Measurements from ENCODE around the gene MRPL20. TPM values are rescaled to one million over a fixed set of nuclear protein-coding genes. Genes with fewer than 3 reads are reported as not detected.

The MRPL20 gene
- total and polyA plus RNA-seq, 9 of the 15 experiments (the other 6 are each of a cell fraction or from before 2014, with no cell fraction given): 180 to 671 (median 229) TPM

- Histone ChIP-seq H3K4me1 (replicated peaks in 1 of 2; ENCODE audit: control insufficient read depth in 2 of 2, insufficient read depth in 2 of 2, low read length in 2 of 2) (peaks cover 19 to 67% of the 10 kb centered on the region in 2 experiments), H3K27me3 (ENCODE audit: control insufficient read depth in 2 of 2, insufficient read depth in 2 of 2, low read length in 2 of 2) (no peaks in the 10 kb centered on the region; a peak in 1 of 5 replicates), H3K9me3 (replicated peaks; ENCODE audit: control insufficient read depth, insufficient read depth, low read depth, low read length) (0 out of 2 replicates have a peak, but pooled peaks cover 2% of the 10 kb centered on the region), H3K27ac (ENCODE audit: extremely low read depth, low read depth, low read length) (no peak overlapping the region), H4K20me1 (replicated peaks; ENCODE audit: control insufficient read depth, insufficient read depth, low read length) (no peaks in the 10 kb centered on the region), H3K4me2 (ENCODE audit: insufficient read depth, low read length) (no peak overlapping the region), H3K36me3 (ENCODE audit: control insufficient read depth, insufficient read depth, low read length) (no peaks in the 10 kb centered on the region), H3K4me3 (no peak overlapping the region), H2AFZ (ENCODE audit: low read depth, low read length) (no peak overlapping the region), H3K79me2 (ENCODE audit: control insufficient read depth, insufficient read depth, low read length) (peaks cover 10% of the 10 kb centered on the region; the same call in 2 of the 3 replicates), H3K9me1 (ENCODE audit: control insufficient read depth, insufficient read depth, low read length) (no peaks in the 10 kb centered on the region), H3K9ac (ENCODE audit: insufficient read depth in 1 of 2, low read depth in 2 of 2, low read length in 2 of 2) (peak overlapping the region in 1 of 2 experiments; percentile 54; a peak in 1 of 4 replicates)
- 81% methylated on average over 18 of the region's 28 CpGs for WGBS (ENCODE audit: insufficient coverage, low coverage, missing lambda C conversion rate)
- ATAC-seq (no peak), FAIRE-seq (no peak), DNase-seq (ENCODE audit: extremely low read depth in 1 of 4, low spot score in 3 of 4) (no peak)
- intact Hi-C loops (cut with micrococcal nuclease): no loop called here
- BruUV-seq (replicated peaks): no TSS peak
- in situ Hi-C loops (cut with MboI): loop anchor here (10.0 kb wide), 1 partner anchor 555 kb away; the partner anchor contains the start of genes CALML6 and TMEM52
- ChIA-PET POLR2A (no interaction called here), CTCF (ENCODE audit: low intra/inter-chr PET ratio) (no interaction called here)
- TF ChIP-seq, protein P1, sequence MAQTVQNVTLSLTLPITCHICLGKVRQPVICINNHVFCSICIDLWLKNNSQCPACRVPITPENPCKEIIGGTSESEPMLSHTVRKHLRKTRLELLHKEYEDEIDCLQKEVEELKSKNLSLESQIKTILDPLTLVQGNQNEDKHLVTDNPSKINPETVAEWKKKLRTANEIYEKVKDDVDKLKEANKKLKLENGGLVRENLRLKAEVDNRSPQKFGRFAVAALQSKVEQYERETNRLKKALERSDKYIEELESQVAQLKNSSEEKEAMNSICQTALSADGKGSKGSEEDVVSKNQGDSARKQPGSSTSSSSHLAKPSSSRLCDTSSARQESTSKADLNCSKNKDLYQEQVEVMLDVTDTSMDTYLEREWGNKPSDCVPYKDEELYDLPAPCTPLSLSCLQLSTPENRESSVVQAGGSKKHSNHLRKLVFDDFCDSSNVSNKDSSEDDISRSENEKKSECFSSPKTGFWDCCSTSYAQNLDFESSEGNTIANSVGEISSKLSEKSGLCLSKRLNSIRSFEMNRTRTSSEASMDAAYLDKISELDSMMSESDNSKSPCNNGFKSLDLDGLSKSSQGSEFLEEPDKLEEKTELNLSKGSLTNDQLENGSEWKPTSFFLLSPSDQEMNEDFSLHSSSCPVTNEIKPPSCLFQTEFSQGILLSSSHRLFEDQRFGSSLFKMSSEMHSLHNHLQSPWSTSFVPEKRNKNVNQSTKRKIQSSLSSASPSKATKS (CRISPR knock-in tag; IDR thresholded peaks at IDR 0.05): no peak
- 0 out of 2 replicates have a peak, but pooled peaks have one; percentile 3 for TF ChIP-seq ZBTB7A (IDR thresholded peaks at IDR 0.05; ENCODE audit: borderline replicate concordance, control insufficient read depth, low read depth, low read length)
- no peak for TF ChIP-seq BRCA1 (IDR thresholded peaks at IDR 0.05)
- TF ChIP-seq BRCA1 (CRISPR knock-in tag; IDR thresholded peaks at IDR 0.05): 0 out of 2 replicates have a peak, but pooled peaks have one; percentile 26
Observed at GRCh38 chr1:1359664-1360468, 47.2 kb downstream of the MRPL20 start.
